Measurements from ENCODE around the gene FAM25C. TPM values are rescaled to one million over a fixed set of nuclear protein-coding genes. Genes with fewer than 3 reads are reported as not detected.
"Not testable (repeated sequence)": the region's sequence is repeated elsewhere in the genome, so short reads cannot be mapped to it uniquely, and the experiment has no call there.

FAM25C gene
- total RNA-seq, 6 experiments from 2014 or later = not detected

DNA sequence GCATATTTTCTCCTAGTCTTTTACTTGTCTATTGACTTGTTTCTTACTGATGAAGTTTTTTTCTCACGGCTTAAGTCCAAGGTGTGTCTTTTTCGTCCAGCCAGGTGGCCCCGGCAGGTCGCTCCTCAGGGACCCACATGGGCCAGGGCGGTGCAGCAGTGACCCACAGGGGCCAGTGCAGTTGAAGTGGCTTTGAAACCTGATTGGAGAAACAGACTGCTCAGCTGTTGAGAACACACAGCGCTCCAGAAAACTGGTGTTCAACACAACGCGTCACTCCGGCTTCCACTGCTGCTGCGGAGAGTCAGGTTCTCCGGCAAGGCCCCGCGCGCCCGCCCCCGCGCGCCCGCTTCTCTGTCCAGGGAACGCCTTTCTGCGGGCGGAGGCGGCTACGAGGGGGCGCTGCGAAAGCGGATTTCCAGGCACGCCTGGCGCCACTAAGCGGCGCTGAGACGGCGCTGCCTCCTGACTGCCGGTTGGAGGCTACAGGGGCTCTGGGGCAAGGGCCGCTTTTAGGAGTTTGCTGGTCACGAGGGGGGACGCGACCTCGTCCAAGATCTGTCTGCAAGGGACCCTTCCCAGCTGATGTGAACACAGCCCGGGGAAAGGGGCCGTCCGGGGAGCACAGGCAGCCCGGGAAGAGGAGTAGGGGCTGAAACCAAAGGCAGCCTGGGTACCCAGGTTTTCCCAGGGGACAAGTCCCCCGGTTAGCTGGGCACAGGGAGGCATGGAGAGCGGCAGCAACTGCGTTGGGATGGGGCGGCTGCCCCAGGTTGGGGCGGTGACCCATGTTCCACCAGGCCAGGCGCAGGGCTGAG, 13.0 kb downstream of the FAM25C start:
- TF ChIP-seq, protein P1, sequence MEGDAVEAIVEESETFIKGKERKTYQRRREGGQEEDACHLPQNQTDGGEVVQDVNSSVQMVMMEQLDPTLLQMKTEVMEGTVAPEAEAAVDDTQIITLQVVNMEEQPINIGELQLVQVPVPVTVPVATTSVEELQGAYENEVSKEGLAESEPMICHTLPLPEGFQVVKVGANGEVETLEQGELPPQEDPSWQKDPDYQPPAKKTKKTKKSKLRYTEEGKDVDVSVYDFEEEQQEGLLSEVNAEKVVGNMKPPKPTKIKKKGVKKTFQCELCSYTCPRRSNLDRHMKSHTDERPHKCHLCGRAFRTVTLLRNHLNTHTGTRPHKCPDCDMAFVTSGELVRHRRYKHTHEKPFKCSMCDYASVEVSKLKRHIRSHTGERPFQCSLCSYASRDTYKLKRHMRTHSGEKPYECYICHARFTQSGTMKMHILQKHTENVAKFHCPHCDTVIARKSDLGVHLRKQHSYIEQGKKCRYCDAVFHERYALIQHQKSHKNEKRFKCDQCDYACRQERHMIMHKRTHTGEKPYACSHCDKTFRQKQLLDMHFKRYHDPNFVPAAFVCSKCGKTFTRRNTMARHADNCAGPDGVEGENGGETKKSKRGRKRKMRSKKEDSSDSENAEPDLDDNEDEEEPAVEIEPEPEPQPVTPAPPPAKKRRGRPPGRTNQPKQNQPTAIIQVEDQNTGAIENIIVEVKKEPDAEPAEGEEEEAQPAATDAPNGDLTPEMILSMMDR (IDR thresholded peaks at IDR 0.05) = peak; percentile 25; the same call in 1 of the 2 replicates
- Mint-ChIP-seq H3K4me3 (peak overlapping the region; percentile 58), H3K4me1 (ENCODE audit: low read depth) (peaks cover 15% of the 10 kb centered on the region), H3K27ac (peak overlapping the region; percentile 79)
- not testable (repeated sequence) for H3K9me3 Mint-ChIP-seq; DNase-seq; H3K36me3 Mint-ChIP-seq (ENCODE audit: low read depth); H3K27me3 Mint-ChIP-seq (ENCODE audit: insufficient read depth)

DNA sequence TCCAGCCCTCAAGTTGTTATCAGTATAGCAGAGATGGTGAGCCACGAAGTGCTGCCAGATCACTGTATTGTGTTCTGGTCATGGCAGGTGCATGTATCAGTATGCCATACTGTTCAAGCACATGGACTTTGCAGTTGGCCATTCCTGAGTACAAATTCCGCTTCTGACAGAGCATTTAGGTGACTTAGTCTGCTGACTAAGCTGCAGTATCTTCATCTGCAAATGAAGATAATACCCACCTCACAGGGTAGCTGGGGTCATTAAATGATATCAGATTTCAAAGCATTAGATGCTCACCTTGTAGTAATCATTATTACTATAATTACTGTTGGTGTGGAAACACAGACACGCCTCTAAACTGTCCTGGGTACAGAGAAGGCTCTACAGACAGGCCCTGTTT, 24.2 kb downstream of the FAM25C start:
- not testable (repeated sequence) for DNase-seq; H3K9me3 Mint-ChIP-seq; H3K4me3 Mint-ChIP-seq; H3K27me3 Mint-ChIP-seq (ENCODE audit: insufficient read depth); H3K4me1 Mint-ChIP-seq (ENCODE audit: low read depth); H3K36me3 Mint-ChIP-seq (ENCODE audit: low read depth); H3K27ac Mint-ChIP-seq

DNA sequence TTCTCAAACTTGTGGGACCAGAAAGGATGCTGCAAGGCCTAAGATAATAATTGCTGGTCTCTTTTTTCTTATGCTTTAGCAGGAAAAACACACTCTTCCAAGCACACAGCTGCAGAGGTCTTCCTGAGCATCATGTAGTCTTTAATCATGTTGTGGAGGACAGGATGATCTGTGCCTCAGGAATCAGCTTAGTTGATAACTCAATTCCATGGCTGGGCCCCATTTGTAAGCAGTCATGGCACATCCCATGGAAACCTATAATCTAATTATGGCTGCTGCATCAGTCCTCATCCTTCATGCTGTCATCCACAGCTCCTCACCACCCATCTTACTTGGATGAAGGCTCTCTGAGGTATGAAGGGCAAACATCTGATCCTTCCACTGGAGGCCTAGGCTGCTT, 26.5 kb downstream of the FAM25C start:
- not testable (repeated sequence) for H3K27me3 Mint-ChIP-seq (ENCODE audit: insufficient read depth); H3K4me1 Mint-ChIP-seq (ENCODE audit: low read depth); H3K9me3 Mint-ChIP-seq; H3K27ac Mint-ChIP-seq; DNase-seq; H3K36me3 Mint-ChIP-seq (ENCODE audit: low read depth); H3K4me3 Mint-ChIP-seq

DNA sequence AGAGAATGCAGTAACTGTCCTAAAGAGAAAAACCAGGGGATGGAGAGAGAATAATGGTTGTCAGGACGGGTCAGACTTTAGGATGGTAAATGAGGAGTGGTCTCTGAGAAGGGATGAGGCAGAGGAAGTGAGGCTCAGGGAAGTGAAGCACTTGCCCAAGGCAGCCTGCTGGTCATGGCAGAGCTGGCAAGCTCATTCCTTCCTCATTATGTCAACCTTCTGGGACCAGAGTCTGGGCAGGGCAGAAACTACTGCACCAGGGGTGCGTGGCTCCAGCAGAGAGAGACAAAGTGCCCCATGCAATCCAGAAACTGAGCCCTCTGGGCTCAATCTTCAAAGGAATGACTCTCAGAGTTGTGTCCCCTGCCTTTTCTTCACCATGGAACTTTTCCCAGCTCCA, 27.5 kb downstream of the FAM25C start:
- H3K9me3 Mint-ChIP-seq; H3K36me3 Mint-ChIP-seq (ENCODE audit: low read depth); H3K27me3 Mint-ChIP-seq (ENCODE audit: insufficient read depth); H3K27ac Mint-ChIP-seq; H3K4me1 Mint-ChIP-seq (ENCODE audit: low read depth); H3K4me3 Mint-ChIP-seq; DNase-seq: not testable (repeated sequence)

DNA sequence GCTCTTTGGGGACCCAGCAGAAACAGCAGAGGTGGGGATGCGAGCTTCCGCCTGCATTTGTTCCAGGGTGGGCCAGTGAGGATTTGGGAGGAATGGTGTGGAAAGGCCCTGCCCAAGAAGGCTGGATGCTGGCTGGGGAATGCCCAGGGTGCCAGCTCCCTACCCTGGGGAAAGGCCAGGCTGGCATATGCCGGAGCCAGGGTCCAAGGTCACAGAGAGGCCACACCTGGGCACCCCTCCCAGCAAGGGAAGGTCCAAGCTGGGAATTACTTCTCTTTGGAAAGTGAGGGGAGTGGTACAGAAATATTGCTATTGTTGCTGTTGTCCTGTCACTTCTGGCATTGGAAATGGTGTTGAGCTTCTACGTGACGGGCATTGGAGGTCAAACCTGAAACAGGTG, 28.0 kb downstream of the FAM25C start:
- H3K36me3 Mint-ChIP-seq (ENCODE audit: low read depth); H3K27ac Mint-ChIP-seq; H3K9me3 Mint-ChIP-seq; H3K27me3 Mint-ChIP-seq (ENCODE audit: insufficient read depth); H3K4me3 Mint-ChIP-seq; DNase-seq; H3K4me1 Mint-ChIP-seq (ENCODE audit: low read depth): not testable (repeated sequence)

DNA sequence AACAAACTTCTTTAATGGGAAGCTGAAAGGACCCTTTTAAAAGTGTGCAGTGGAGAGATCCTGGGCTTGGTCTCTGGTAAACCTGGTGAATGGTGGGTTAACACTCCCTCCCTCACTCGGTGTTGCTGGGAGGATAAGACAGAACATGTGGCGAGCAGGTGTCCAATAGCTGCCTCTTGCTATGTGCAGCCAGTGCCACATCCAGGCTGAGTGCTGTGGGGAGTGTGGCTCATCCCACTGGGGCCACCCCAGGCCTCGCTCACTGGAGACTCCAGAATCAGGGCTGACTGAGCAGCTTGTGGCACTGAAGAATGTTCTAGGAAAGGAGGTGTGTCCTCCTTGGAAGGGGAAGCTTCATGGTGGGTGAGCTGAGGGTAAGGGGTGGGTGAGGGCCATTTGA, 29.5 kb downstream of the FAM25C start:
- H3K4me3 Mint-ChIP-seq; DNase-seq; H3K27ac Mint-ChIP-seq; H3K36me3 Mint-ChIP-seq (ENCODE audit: low read depth); H3K27me3 Mint-ChIP-seq (ENCODE audit: insufficient read depth); H3K9me3 Mint-ChIP-seq; H3K4me1 Mint-ChIP-seq (ENCODE audit: low read depth): not testable (repeated sequence)

DNA sequence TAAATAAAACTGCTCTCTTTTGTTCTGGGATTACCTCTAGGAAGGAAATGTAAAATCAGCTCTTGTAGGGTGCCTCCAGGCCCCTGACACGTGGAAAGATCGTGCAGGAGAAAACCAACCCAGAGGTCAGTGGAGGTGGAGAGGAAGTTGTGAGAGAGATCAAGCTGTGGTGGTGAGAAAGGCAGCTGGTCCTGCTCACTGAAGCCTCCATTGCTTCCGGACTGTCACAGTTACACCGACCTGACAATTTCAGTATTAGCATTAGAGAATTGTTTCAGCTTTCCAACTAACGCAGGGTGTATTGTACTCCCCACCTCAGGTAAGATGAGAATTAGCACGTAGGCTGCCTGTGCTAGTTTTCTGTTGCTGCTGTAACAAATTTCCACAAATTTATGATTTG, 30.6 kb downstream of the FAM25C start:
- H3K27me3 Mint-ChIP-seq (ENCODE audit: insufficient read depth); DNase-seq; H3K27ac Mint-ChIP-seq; H3K4me3 Mint-ChIP-seq; H3K4me1 Mint-ChIP-seq (ENCODE audit: low read depth); H3K9me3 Mint-ChIP-seq; H3K36me3 Mint-ChIP-seq (ENCODE audit: low read depth): not testable (repeated sequence)

DNA sequence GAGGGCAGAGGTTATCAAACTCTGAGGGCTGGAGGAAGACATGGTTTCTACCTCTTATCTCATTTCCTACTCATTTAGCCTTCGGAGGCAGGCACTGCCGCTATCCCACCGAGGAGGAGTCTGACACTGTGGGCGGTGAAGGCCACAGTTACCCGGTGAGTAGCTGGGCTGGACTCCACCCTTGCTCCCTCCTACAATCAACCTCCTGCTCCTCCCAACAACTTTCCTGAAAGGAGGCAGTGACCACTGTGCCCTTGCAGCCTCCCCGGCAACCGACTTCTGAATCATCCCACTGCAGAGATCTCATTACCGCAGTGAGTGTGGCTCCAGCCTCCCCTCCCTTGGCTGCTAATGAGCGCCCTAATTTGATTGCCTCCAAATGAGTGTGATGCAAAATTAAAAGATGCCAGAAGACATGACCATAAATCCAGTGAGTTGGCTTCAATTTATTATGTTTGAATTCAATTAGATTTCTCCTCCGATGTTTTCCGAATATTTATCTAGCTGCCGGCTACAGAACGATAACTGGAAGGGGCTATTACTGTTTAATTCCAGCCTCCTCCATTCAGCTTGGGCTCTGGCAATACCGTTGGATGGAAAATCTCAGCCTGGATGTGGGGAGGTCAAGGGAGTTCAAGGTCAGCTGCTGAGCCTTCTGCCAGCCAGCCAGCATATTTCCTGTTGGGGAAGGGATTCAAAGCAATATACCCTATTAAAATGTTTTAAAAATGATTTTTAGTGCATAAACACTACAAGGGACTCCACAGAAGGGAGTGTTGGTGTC, 35.1 kb downstream of the FAM25C start:
- not testable (repeated sequence) for H3K27me3 Mint-ChIP-seq (ENCODE audit: insufficient read depth); H3K36me3 Mint-ChIP-seq (ENCODE audit: low read depth); H3K4me3 Mint-ChIP-seq; H3K4me1 Mint-ChIP-seq (ENCODE audit: low read depth); H3K27ac Mint-ChIP-seq; H3K9me3 Mint-ChIP-seq; DNase-seq

DNA sequence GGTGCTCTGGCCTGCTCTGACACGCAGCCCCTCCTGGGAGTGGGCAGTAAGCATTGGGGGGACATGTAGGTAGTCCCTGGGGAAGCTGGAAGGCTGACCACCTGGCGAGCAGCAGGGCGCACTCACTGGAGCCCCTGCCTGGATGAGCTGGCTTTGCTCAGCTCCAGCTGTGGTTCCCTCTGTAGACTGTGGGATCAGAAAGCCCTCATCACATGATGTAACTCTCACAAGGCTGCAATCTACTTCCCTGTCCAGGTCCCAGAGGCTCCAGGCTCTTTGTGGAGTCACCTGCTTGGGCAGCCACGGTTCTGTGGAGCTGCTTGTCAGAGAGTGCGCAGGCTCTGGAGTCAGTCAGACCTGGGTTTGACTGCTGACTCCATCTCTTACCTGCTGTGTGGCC, 36.8 kb downstream of the FAM25C start:
- H3K9me3 Mint-ChIP-seq; H3K36me3 Mint-ChIP-seq (ENCODE audit: low read depth); H3K27me3 Mint-ChIP-seq (ENCODE audit: insufficient read depth); H3K27ac Mint-ChIP-seq; H3K4me1 Mint-ChIP-seq (ENCODE audit: low read depth); DNase-seq; H3K4me3 Mint-ChIP-seq: not testable (repeated sequence)

DNA sequence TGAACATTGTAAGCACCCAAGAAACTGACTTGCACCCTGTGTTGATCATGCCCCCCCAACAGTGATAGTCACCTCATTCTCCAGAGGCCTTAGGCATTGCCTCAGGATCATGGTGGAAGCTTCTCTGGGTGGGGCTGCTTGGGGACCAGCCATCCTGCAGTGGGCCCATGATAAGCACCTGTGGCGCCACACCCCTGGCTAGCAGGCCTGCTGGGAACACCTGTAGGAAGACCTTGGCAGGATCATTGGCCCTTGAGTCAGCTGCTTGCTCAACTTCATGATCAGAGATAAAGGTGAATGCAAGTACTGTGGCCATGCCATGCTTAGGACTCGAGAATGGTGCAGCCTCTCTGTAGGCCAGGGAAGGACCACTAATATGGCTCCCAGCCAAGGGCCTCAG, 38.9 kb downstream of the FAM25C start:
- DNase-seq; H3K27me3 Mint-ChIP-seq (ENCODE audit: insufficient read depth); H3K36me3 Mint-ChIP-seq (ENCODE audit: low read depth); H3K4me3 Mint-ChIP-seq; H3K4me1 Mint-ChIP-seq (ENCODE audit: low read depth); H3K27ac Mint-ChIP-seq; H3K9me3 Mint-ChIP-seq: not testable (repeated sequence)

DNA sequence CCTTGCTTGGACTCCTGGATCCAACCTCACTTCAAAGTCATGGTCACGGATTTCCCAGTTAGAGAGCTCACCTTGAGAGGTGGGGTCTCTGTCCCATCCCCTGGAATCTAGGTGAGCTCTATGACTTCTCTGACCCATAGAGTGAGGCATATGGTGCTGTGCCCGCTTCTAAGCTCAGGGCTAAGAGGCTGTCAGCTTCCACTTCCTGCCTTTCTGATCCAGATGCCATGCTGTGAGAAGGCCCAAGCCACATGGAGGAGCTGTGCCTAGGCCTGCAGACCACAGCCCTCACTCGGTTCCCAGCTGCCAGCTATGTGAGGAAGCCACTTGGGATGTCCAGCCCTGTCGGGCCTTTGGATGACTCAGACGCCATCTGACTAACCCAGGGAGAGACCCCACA, 39.9 kb downstream of the FAM25C start:
- not testable (repeated sequence) for H3K9me3 Mint-ChIP-seq; H3K36me3 Mint-ChIP-seq (ENCODE audit: low read depth); H3K27ac Mint-ChIP-seq; H3K4me3 Mint-ChIP-seq; H3K4me1 Mint-ChIP-seq (ENCODE audit: low read depth); DNase-seq; H3K27me3 Mint-ChIP-seq (ENCODE audit: insufficient read depth)

DNA sequence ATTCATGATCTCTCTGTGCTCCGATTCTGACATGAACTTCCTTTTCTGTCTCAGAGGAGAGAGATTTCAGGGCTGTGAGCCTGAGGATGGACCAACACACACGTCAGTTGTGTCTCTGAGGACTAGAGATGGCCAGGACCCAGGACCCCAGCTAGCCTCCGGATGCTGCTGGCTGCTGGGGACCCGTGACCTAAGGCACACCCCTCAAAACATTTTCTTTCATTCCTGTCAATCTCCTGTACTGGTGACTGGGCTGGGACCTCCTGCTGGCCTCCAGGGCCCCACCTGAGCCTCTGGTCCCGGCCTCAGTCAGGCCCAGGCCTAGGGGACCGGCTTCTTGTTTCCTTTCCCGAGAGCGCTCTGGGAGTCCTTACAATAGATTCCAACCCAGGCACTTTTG, 42.4 kb downstream of the FAM25C start:
- DNase-seq; H3K9me3 Mint-ChIP-seq; H3K27me3 Mint-ChIP-seq (ENCODE audit: insufficient read depth); H3K4me1 Mint-ChIP-seq (ENCODE audit: low read depth); H3K4me3 Mint-ChIP-seq; H3K36me3 Mint-ChIP-seq (ENCODE audit: low read depth); H3K27ac Mint-ChIP-seq: not testable (repeated sequence)

DNA sequence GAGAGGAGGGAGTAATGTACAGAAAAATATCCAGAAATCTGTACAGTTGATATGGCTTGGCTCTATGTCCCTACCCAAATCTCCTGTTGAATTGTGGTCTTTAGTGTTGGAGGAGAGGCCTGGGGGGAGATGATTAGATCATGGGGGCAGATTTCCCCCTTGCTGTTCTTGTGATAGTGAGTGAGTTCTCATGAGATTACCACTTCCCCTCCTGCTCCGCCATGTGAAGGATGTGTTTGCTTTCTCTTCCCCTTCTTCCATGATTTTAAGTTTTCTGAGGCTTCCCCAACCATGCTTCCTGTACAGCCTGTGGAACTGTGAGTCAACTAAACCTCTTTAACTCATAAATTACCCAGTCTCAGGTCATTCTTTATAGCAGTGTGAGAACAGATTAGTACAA, 52.2 kb downstream of the FAM25C start:
- not testable (repeated sequence) for H3K36me3 Mint-ChIP-seq (ENCODE audit: low read depth); H3K9me3 Mint-ChIP-seq; H3K27me3 Mint-ChIP-seq (ENCODE audit: insufficient read depth); H3K27ac Mint-ChIP-seq; H3K4me3 Mint-ChIP-seq; DNase-seq; H3K4me1 Mint-ChIP-seq (ENCODE audit: low read depth)
